Stimulated activated CD4-positive, alpha-beta T cell treated with anti-CD3 and anti-CD28 coated beads, Interleukin-4, amount 100 ng/mL, for 4 hours (primary cell): ENCODE results near the gene CLCNKB.
"Not testable (repeated sequence)": the region's sequence is repeated elsewhere in the genome, so short reads cannot be mapped to it uniquely, and the experiment has no call there.

Experiments
- DNase-seq, 2 experiments: peaks; one replicate each; pipeline ENCODE4 v3.0.0-alpha.2; 2020

CLCNKB gene

GRCh38 chr1:16061989-16062686 is 18.6 kb downstream of the CLCNKB start:
- DNase-seq: not testable (repeated sequence)

- DNase-seq: not testable (repeated sequence)
These were observed 19.1 kb downstream of the CLCNKB start for GRCh38 chr1:16062687-16063075.

- DNase-seq: no peak
These were observed 19.7 kb downstream of the CLCNKB start for GRCh38 chr1:16063226-16063829.

GRCh38 chr1:16063921-16064320 is 20.3 kb downstream of the CLCNKB start:
- DNase-seq: no peak

- DNase-seq: no peak
These were observed 21.1 kb downstream of the CLCNKB start for GRCh38 chr1:16064536-16065268.

GRCh38 chr1:16065269-16065576 is 21.6 kb downstream of the CLCNKB start:
- no peak for DNase-seq

- DNase-seq: no peak
These were observed 22.7 kb downstream of the CLCNKB start for GRCh38 chr1:16066245-16066644.

- DNase-seq: no peak
These were observed 23.7 kb downstream of the CLCNKB start for GRCh38 chr1:16067127-16067768.

- no peak for DNase-seq
These were observed 24.4 kb downstream of the CLCNKB start for GRCh38 chr1:16067933-16068332.

- no peak for DNase-seq
These were observed 25.0 kb downstream of the CLCNKB start for GRCh38 chr1:16068356-16069270.

GRCh38 chr1:16070640-16071355 is 27.2 kb downstream of the CLCNKB start:
- DNase-seq: no peak

GRCh38 chr1:16071614-16072013 is 28.0 kb downstream of the CLCNKB start:
- no peak for DNase-seq

GRCh38 chr1:16072095-16072494 is 28.5 kb downstream of the CLCNKB start:
- DNase-seq: no peak

GRCh38 chr1:16072616-16073484 is 29.3 kb downstream of the CLCNKB start:
- DNase-seq: no peak

GRCh38 chr1:16073490-16074119 is 30.0 kb downstream of the CLCNKB start, which contains the start of gene FAM131C:
Gene FAM131C (minus strand): TSS chr1:16073651. CDS start chr1:16073442, 209 bp downstream.
- DNase-seq: peak; percentile 12 to 49

GRCh38 chr1:16074217-16074616 is 30.6 kb downstream of the CLCNKB start:
- DNase-seq: no peak

- no peak for DNase-seq
These were observed 31.9 kb downstream of the CLCNKB start for GRCh38 chr1:16075337-16076030.

GRCh38 chr1:16076031-16076864 is 32.7 kb downstream of the CLCNKB start:
- DNase-seq: no peak

GRCh38 chr1:16076865-16077238 is 33.3 kb downstream of the CLCNKB start:
- DNase-seq: no peak
